GM18870 (cell line): ENCODE results near the gene ZZZ3.
"Not testable (repeated sequence)": the region's sequence is repeated elsewhere in the genome, so short reads cannot be mapped to it uniquely, and the experiment has no call there.

Source experiments
- ATAC-seq: cut with Tn5 transposase; IDR thresholded peaks from one replicate; pipeline ENCODE4 v1.9.1; 2021; ENCODE audit warnings: moderate library complexity; ENCODE audit not compliant: unreplicated experiment

ZZZ3 gene

DNA sequence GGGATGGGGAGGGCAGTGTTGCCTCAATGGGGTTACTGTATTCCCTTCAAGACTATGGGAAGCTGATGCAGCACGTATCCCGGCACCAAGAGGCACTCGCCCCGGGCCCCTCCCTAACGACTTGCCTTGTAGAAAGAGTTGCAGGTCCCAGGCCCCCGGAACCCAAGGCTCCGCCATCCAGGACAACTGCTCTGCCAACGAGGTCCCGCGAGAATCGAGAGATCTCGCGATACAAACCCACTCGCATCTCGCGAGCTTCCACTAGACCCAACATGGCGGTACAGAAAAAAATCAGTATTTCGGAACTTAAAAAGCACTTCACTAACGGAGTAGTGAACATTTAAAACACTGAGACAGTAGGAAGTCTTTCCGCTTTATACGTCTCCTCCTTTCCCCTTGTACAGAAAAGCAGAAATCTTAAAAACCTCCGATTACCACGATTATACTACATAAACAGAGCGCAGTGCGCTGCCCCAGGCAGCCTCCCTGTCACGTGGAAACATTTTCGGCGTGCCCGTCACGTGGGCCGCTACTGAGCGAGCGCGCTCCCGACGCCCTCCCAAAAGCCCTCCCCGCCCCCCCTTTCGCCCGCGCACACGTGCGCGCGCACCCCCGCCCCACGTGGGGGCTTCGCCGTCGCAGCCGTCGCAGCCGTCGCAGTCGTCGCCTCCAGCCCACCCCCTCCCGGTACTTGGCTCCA is at the start of gene ZZZ3:
TSS of gene ZZZ3 (minus strand) at position 199 of the 700 bp plus-strand sequence. CDS start 49,304 bp downstream, outside the sequence.
- peak; percentile 84 for ATAC-seq

DNA sequence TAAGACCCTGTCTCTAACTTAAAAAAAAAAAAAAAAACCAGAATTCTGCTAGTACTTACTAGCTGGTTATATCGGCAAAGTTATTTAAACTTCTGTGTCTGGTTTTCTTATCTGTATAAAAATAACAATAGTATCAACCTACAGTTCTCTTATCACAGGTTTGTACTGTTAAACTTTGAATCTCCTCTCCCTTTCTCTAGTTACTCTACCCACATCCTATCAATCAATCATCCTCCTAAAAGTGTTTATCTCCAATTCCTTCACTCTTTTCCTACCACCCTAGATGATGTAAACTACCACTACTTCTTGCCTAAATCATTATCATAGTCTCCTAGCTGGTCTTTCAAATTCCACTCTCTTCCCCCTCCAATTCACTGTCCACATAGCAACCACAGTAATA is 49.6 kb upstream of the ZZZ3 start:
- ATAC-seq = no peak

DNA sequence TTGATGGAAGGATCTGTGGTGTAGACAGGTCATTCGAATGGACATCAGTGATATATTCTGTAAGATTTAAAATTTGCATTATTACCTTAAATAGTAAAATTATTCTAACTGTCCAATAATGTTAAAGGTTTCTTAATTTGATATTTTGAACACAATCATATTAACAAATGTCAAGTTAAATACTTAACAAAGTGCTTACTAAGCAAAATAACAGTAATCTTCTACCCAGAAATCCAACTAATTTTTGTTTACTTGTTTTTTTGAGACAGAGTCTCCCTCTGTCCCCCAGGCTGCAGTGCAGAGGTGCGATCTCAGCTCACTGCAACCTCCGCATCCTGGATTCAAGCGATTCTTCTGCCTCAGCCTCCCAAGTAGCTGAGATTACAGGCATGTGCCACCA is 43.2 kb upstream of the ZZZ3 start:
- ATAC-seq = no peak

DNA sequence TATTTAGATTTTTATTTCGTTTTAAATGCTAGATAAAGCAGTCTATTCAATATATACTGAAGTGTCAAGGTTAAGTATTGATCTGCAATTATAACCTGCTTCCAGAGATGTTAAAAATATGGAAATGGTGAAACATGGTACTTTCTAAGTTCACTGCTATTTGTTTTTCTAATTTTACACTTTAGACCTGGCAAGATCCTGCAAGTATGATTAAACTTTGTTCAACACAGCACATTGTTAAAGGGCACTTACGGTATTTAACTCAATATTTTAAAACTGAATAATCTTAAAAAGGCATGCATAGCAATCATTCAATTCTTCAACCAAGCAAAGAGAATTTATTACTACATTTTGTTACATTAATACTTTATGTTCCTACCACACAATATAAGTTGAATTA is 35.7 kb upstream of the ZZZ3 start:
- ATAC-seq = no peak

DNA sequence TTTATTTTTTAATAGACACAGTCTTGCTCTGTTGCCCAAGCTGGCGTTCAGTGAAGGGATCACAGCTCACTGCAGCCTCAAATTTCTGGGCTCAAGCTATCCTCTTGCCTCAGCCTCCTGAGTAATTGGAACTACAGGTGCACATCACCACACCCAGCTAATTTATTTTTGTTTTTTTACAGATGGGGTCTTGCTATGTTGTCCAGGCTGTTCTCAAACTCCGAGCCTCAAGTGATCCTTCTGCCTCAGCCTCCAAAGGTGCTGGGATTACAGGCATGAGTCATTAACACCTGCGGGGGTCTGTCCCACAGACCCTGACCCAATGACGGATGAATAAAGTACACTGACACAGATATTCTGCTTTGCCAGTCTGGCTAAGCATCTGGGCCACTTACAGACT is 33.6 kb upstream of the ZZZ3 start:
- no peak for ATAC-seq

DNA sequence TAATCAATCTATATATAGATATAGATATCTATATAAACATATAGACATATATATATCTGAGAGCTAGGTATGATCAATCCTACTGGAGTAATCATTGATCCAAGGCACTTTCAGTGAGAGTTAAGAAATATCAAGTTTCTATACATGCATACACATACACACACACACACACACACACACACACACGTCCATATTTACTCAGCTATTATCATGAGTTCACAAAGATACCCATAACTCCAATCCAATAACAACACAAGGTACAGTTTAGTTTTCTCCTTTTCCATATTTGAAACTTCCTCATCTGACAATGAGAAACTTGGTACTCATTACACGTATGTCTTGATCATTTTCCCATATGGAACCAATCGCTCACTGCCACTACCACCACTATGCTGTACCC is 27.3 kb upstream of the ZZZ3 start:
- no peak for ATAC-seq

DNA sequence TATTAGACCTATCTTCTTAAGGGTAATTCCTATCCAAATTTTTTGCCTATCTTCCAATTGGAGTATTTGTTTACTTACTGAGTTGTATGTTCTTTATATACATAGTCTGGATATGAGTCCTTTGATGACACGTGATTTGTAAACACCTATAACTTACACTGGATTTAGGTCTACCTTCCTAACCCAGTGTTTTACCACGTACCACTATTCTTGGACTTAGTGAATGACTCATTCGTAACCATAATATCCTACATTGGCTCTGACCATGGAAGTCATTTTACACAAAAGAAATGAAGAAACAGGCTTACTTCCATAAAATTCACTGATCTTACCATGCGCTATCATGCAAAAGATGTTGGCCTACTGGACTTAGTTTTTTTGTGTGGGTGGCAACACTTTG is 23.9 kb upstream of the ZZZ3 start:
- no peak for ATAC-seq

DNA sequence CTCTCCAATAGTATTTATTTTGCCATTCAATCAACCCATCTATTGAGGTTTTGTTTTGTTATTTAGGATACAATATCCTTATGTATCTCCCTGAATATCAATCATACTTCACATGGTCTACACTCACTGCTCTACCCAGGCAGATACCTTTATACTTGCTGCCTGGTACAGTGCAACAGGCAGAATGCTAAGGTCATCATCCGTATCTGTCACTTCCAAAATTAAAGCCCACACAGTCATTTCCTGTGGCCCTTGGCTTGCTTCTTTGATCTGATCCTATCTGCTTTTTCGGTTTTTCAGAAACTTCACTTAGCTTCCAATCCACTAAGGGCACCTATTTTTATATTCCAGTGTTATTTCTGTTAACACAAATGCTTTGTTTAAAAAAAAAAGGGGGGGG is 22.3 kb upstream of the ZZZ3 start:
- ATAC-seq = no peak

DNA sequence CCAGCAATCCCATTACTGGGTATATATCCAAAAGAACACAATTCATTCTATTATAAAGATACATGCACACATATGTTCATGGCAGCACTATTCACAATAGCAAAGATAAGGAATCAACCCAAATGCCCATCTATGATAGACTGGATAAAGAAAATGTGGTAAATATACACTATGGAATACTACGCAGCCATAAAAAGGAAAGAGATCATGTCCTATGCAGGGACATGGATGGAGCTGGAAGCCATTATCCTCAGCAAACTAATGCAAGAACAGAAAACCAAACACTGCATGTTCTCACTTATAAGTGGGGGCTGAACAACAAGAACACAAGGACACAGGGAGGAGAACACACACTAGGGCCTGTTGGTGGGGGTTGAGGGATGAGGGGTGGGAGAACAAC is 17.2 kb upstream of the ZZZ3 start:
- ATAC-seq = not testable (repeated sequence)

DNA sequence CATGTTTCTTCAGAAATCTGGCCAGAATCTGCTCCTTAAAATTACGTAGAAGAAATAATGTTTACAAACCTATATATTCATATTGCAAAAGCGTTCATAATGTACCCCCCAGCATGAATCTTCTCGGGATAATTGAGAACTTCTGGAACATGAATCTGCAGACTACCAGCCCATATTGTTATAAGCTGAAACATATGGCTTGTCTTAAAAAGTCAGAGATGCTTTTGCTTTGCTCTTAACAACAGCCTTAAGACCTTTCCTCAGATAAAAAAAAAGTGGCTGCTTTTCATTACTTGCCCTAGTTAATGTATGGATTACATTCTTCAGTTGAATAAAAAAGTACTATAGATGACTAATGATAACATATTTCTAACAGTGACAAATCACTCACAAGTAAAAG is 15.0 kb upstream of the ZZZ3 start:
- no peak for ATAC-seq

DNA sequence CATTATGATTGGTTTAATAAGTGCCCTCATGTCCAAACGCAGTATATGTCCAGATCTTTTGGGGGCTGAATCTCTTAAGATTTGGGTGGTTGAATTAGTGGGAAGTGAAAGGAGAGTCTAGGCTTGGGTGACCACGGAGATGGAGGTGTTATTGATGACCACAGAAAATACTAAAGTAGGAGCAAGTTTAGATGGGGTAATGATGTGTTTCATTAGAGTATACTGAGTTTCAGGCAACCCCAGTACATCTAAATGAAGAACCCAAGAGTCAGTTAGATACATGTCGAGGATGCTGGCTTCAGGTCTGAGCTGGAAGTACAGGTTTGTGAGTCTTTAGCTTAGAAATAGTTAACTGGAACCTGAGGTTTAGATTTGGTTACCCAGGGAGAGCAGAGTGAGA is 6.5 kb upstream of the ZZZ3 start:
- ATAC-seq = no peak

DNA sequence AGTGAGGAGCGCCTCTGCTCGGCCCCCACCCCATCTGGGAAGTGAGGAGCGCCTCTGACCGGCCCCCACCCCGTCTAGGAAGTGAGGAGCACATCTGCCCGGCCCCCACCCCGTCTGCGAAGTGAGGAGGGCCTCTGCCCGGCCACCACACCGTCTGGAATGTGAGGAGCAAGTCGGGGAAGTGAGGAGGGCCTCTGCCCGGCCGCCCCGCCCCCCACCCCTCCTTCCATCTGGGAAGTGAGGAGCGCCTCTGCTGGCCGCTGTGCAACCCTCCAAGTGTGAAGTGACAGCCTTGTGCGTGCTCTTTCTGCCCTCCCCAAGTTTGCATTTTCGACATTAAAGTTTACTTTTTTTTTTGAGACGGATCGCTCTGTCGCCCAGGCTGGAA is 5.1 kb upstream of the ZZZ3 start:
- no peak for ATAC-seq

DNA sequence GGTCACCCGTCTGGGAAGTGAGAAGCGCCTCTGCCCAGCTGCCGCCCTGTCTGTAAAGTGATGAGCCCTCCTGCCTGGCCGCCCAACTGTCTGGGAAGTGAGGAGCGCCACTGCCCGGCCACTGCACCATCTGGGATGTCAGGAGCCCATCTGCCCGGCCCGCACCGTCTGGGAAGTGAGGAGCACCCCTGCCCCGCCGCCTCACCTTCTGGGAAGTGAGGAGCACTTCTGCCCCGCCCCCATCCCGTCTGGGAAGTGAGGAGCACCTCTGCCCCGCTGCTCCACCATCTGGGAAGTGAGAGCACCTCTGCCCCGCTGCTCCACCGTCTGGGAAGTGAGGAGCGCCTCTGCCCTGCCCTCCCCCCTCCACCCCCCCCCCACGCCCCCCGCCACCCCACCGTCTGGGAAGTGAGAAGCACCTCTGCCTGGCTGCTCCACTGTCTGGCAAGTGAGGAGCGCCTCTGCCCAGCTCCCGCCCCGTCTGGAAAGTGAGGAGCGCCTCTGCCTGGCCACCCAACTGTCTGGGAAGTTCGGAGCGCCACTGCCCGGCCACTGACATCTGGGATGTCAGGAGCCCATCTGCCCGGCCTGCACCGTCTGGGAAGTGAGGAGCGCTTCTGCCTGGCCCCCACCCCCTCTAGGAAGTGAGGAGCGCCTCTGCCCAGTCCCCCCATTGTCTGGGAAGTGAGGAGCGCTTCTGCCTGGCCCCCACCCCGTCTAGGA is 4.5 kb upstream of the ZZZ3 start:
- no peak for ATAC-seq

DNA sequence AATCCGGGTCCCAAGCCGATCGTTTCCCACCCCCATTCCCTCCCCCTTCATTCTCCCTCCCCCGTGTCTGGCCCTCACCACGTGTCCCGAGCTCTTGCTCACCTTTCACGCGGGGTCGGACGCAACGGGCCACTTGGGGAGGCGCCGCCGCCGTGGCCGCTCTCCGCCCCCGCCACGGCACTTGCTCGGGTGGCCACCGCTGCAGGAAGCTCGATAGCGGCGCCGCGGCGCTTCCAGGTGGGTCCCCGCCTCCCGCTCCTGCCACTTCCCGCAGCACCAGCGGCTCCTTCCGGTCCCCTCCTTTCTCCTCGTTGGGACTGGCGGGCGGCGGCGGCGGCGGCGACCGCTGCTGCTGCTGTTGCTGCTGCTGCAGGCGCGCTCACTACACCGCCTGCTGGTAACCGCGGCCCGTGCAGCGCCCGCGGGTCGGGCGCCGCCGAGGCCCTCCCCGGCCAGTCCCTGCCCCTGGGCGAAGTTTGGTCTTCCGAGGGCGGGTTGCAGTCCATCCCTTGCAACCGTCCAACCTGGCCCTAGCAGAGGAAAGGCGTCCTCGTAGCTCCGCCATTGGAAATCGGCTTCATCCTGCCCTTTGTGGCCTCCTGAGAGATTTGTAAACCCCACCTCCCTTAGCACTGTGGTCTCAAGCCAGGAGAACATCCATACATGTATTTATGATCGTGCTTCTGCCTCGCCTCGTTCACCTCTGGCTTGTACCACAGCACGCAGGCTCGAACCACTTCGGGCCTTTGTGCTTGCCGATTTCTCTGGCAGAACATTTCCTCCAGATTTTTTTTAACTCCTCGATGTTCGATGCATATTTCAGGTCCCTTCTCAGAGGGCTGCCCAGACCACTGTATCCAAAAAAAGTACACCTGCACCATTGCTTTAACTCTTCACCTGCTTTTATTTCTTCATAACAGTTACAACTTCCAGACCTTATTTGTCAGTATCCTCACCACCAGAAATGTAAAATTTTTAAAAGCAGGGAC is 996 bp upstream of the ZZZ3 start:
- peak; percentile 53 for ATAC-seq

DNA sequence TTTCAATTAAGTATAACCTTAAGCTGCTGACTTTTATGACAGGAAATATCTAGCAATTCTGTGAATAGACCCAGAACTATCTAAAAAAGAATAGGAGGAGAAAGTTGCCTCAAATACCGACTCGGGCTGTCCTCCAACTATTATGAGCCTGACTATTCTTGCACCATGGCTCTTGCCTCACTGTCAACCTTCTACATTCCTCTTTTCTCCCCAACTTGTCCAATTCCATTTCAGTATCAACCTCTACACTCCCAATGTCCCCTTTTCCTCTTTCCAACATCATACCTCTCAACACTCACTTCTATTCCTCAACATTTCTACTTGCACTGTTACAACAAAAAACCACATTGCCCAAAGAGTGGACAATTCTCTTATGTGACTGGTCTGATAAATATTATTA is 2.3 kb downstream of the ZZZ3 start:
- no peak for ATAC-seq

DNA sequence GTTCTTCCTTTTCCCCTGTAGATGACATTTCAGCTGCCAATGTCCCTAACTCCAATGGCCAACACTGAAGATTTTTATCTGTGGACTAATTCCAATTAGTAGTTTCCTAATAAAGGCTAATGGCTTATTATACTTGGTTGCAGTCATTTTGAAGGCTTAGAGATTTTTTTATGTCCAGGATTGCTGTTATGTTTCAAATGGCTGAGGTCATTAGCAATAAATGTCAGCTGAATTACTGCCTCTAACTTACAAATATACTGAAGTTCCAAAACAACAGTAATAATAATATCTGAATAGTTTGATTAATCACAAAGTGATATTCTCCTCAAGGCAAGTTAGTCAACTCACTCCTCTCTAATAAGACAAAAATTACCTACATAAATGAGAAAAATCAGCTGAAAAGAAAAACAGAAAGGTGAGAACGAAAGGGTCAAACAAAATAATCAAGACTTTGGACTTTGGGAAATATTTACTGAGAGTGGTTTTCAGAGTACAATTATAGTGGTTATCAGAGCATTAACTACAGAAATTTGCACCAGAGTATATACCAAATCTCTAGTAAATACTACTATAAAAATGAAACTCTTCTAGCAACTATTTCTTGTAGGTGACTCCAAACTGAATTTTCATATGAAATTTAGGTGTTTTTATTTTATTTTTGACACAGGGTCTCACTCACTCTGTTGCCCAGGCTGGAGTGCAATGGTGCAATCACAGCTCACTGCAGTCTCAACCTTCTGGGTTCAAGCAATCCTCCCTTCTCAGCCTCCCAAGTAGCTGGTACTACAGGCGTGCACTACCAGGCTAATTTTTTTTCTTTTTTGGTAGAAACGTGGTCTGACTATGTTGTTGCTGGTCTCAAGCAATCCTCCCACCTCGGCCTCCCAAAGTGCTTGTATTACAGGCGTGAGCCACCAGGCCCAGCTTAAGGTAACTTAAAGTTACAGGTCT is 3.5 kb downstream of the ZZZ3 start:
- ATAC-seq = no peak

DNA sequence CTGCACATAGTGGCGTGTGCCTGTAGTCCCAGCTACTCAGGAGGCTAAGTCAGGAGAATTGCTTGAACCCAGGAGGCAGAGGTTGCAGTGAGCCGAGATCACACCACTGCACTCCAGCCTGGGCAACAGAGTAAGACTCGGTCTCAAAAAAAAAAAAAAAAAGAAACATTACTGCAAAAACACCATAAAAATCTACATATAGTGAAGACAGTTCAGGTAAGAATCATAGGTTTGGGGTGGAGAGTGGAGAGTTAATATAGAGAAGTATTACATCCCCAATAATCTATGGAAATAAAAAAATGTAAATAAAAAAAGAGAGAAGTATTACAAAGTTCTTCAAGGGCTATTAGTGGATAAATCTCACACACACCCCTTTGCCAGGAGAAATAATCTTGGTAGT is 7.7 kb downstream of the ZZZ3 start:
- ATAC-seq = not testable (repeated sequence)

DNA sequence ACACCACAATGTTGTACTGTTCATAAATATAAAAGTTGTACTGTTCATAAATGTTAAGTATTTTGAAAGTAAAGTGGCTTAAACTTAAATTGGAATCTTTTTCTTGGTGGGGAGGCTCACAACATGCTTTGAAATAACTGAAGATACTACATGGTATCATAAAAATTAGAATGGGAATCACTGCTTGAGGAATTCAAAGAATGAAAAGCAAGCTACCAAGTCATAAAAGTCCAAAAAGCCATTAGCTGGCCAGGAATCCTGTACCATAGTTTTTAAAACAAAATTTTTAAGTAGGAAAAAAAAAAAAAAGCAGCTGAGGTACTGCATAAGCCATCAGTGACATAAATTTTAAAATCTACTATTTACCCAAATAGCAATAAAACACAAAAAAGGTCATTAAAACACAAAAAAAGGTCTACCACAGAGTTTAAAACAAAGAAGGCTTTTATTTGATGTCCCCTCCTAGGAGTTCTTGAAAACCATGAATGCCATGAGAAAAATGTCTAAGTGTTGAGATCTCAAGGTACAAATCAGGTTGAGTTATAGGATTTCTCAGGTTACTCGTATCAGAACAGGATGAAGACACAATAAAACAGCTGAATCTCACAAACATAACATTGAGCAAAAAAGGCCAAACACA is 8.6 kb downstream of the ZZZ3 start:
- no peak for ATAC-seq

DNA sequence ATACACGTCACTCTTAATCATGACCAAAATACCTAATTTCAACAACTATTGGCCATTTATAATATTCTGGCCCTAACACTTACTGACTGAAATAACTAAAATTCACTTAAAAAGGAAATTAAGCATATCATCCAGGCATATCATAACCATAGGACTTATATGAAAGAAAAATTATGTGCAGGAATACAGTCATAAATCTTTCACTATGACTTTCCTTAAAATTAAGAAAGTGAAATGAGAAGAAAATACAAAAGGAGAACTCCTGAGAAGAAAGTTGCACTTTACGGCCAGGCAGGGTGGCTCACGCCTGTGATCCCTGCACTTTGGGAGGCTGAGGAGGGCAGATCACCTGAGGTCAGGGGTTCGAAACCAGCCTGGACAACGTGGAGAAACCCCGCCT is 9.4 kb downstream of the ZZZ3 start:
- no peak for ATAC-seq

DNA sequence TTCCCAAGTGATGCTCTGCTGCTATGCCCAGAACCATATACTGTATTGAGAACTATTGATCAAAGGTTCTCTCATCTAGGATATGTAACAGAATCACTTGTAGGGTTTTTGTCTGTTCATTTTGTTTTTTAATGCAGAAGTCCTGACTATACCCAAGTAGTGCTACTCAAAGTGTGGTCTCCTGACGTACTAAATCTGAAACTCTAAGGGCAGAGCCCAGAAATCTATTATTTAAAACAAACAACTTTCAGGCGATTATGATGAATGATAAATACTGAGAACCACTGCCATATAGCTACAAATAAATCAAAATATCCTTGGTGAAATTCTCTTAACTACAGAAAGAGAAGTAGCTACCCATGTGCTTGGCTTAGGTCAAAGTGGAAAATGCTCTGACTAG is 10.1 kb downstream of the ZZZ3 start:
- ATAC-seq = peak; percentile 39
